Measurements from ENCODE around the gene TBC1D25.

The TBC1D25 gene

DNA sequence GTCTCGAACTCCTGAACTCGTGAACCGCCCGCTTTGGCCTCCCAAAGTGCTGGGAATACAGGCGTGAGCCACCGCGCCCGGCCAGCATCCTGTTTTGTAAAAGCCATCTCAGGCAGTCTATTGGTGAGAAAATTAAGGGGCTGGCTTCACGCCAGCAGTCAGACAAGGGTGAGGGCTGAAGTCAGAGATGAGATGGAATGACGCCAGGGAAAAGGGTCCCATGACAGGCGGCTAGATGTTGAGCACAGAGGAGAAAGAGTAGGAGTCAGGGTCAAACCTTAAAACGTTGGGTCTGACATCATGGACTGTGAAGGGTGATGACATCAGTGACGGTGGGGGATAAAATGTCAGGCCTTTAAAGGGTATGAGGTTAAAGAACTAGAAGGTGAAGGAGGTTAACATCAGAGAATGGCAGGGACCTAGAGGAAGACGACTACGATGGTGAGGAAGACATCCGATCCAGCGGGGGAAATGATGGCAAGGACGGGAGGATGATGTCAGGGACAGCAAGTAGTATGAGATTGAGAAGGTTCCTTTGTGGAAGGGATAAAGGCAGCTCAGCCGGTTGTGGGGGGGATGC is 34.3 kb downstream of the TBC1D25 start:
- peak; percentile 2 for DNase-seq

DNA sequence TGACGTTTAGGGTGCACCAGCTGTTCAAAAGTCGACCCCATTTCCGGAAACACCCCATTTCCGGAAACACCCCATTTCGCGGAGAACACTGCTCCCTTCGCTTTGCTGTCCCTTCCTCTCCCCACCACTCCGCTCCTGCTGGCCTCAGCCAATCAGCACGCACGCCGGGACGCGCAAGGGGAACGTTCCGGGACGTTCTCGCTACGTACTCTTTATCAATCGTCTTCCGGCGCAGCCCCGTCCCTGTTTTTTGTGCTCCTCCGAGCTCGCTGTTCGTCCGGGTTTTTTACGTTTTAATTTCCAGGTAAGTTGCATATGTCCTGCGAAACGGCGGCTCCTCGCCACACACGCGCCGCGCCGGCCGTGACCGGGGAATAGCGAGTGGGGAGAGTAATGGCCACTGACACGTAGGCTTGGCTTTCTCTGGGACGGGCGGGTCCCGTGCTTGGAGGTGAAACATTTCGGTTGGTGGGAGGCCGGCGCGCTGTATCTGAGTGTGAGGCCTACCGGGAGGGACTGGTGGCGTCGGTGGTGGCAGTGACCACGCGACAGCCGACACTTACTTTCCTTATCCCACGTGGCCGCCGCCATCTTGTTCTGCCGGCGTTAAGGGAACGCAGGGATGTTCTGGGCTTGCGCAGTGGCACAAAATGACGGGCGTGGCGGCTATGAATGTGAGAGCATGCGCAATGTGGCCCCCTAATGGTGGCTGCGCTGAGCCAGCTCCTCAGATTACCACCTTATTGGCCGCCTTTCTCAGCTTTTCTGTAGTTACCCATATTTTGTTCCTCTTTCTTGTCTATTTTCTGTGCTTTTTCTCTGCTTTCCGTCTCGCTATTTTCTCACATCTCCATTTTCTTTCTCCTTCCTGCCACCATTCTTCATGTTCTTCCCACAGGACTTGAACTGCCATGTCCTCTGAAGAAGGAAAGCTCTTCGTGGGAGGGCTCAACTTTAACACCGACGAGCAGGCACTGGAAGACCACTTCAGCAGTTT is 35.1 kb downstream of the TBC1D25 start, which contains the start of gene RBM3:
Gene RBM3, plus strand, starts transcription at position 215 of the 997 bp plus-strand sequence. Its CDS starts 697 bp downstream, at position 912.
- DNase-seq, result peak; percentile 88

DNA sequence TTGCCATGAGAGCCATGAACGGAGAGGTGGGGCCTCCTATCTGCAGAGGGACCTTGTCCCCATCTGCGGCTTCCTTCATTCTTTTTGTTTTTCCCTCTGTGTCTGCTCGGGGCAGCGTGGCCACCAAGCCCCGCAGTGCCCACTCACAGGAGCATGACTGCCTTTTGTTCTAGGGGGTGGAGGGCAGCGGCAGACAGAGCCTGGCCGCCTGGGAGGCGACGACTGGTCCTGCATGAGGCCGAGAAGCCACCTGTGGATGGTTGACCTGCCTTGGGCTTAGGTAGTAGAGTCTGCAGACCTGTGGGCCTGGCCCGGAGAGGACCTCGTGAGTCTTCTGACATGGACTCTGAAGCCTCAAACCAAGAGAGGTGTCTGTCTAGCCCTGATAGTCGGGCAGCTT is 36.1 kb downstream of the TBC1D25 start:
- no peak for DNase-seq

DNA sequence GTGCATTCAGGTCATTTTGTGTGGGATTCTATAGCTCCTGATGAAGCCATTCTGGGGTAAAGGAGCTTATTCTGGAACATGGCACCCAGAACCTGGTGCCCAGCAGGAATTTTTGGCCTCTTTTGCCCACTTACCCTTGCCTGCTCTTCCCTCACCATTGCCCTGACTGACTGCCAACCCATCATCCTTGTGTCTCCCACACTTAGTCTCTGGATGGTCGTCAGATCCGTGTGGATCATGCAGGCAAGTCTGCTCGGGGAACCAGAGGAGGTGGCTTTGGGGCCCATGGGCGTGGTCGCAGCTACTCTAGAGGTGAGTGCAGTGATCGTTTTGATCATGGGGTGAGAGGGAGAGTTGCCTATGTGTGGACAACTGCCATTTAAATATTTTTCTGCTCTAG is 36.6 kb downstream of the TBC1D25 start:
- DNase-seq, result peak; percentile 2

DNA sequence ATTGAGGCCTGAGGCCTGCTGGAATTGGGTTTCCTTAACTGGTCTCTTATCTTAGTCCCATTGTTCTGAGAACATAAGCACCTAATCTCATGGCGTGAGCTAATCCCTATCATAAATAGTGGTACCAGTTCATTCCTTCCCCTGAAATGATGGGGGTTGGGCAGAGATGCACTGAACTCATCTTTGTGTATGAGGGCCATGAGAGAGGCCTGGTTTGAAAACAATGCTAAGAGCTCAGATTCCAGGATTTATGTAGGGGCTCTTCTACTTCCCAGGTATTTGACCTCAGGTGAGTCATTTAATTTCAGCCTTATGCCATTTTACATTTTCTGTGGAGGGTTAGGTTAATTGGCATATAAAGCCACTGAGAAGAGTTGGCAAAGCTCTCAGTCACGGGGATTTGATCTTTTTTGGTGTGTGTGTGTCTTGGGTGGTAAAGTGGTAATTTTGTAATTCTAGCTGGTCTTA is 39.2 kb downstream of the TBC1D25 start:
- no peak for DNase-seq

DNA sequence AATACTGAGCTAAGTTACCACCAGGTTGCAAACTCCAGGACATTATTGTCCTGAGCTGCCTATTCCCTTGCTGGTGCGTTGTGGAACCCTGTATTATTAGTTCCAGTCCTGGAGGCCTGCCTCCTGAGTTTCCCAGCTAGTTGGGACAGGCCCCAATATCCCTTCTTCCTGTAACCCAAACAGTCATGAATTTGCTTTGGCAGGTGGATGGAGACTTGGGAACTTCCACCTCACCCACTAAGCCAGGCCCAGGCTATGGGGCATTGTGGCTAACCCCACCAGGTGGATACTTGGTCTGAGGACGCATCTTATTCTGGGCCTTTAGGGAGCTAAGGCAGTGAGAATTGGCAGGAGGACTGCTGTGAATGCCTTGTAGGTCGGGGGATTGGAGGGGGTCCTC is 39.7 kb downstream of the TBC1D25 start:
- no peak for DNase-seq

DNA sequence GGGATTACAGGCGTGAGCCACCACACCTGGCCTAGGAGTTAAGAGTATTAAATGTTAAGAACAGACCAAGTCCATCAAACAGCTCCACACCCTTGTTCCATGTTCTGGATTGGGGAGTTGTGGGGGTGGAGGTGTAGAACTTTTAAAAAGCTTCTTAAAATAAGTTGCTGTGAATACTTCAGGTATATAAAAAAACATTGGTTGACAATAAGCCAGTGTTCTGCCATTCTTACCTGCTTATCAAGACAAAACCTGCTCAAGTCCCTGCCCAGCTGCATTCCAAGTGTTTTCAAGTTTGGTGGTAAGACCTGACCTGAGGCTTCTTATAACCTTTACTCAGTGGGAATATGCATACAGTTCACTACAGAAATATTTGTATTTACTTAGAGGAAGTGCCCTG is 41.1 kb downstream of the TBC1D25 start:
- DNase-seq, result no peak

DNA sequence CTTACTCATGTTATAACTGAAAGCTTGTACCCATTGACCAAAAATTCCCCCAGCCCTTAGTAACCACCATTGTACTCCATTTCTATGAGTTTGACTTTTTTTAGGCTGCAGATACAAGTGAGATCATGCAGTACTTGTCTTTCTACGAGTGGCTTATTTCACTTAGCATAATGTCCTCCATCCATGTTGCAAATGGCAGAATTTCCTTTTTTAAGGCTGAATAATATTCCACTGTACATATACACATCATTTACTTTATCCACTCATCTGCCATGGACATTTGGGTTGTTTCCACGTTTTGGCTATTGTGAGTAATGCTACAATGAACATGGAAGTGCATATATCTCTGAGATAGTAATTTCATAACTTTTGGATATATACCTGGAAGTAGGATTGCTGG is 45.2 kb downstream of the TBC1D25 start:
- DNase-seq, result no peak

DNA sequence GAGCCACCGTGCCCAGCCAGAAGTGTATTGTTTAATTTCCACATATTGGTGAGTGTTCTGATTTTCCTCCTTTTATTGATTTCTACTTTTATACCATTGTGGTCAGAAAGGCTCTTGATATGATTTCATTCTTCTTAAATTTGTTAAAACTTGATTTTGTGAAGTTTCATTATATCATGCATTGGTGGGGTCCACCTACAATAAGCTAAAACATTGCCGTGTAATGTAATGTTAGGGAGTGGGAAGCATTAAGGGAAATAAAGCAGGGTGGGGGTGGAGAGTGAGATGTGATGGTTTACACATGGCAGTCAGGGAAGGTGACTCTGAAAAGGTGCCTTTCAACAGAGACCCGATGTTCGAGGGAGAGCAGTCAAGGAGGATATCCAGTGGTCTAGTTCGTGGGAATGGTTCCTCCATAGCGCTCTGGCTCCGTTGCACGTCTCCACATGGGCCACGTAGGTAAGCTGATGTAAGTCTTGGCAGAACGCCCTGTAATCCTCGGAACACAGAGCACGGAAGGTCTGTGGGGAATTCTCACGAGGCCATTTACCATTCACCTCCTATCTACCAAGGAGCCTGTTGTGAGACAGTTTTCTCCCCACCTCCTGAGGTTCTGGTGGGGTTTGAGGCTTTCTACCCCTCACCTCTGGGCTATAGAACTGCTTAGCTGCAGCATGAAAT is 50.1 kb downstream of the TBC1D25 start:
- no peak for DNase-seq

DNA sequence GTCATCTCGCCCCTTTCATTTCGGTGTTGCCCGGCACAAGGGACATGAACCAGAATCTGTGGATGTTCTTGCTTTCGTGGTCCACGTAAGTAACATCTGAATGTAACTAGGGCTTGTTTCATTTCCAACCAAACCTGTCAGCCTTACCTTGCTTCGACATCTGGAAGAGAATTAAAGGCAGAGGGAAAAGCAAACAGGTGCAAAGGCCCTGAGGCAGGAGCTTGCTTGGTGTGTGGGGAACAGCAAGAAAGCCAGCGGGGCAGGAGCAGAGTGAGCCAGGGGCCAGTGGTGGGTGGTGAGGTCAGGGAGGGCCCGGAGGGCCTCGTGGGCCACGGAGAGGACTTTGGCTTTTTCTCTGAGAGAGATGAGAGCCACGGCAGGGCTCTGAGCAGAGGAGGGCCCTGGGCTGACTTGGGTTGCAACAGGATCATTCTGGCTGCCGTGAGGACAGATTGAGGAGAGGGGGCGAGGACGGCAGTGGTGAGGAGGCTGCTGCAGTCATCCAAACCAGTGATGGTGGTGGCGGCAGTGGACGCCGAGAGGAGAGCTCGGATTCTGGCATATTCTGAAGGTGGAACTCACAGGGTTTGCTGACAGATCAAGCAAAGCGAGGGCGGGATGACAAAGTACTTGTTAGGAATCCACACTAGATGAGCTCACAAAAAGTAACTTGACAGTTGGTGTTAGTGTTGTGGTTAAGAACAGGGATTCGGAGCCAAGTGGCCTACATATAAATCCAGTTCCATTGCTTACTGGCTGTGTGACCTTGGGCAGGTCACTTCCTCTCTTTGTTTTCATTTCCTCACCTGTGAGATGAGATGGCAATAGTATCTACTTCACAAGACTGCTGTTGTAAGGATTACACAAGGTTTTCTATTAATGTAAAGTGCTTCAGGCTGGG is 50.9 kb downstream of the TBC1D25 start:
- DNase-seq, result no peak

DNA sequence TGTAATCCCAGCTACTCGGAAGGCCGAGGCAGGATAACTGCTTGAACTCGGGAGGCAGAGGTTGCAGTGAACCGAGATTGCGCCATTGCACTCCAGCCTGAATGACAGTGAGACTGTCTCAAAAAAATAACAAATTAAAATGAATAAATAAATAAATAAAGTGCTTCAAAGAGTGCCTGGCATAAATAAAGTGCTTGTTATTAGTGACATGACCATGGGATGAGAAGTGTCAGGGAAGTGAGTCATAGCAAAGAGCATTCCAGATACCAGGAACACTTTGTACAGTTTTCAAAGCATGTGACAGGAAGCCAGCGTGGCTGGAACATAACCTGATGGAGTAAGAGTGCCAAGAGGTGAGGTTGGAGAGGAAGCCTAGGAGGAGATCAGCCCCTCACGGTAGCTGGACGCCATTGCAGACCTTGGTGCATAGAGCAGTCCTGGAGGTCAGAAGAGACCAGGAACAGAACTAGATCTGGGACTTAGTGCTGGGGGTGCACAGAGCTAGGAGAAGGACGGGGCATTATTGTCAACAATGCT is 51.8 kb downstream of the TBC1D25 start:
- DNase-seq, result no peak

DNA sequence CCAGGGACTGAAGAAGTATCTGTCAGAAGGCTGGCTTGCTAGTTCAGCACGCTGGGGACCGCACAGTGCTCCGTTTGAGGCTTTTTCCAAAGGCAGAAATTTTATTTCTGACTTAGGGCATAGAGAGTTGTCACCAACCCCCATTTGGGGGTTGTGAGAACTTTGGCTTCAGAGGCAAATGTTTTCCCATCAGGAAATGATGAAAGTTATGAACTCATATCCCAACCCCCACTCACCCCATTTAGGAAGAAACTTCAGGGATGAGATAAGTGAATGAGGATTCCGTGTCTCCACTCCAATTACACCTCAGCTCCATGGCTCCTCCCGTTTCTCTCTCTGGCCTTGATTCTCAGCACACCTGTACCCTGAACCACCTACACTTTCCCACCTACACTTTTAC is 53.5 kb downstream of the TBC1D25 start:
- no peak for DNase-seq

DNA sequence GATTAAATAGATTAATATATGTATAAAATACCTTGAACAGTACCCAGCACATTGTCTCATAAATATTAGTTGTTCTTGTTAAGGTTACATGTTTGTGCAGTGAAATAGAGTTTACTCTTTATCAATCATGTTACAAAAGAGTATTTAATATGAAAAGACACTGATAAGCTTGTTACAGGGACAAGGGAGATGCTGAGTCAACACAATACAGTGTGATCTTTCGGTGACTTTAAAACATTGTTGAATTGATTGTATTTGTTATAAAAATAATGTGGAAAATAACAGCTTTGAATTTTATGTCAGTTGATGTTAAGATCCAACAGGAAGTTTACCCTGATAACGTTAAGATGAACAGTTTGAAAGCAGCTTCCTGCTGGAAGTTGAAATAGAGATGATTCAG is 56.4 kb downstream of the TBC1D25 start:
- DNase-seq, result no peak

DNA sequence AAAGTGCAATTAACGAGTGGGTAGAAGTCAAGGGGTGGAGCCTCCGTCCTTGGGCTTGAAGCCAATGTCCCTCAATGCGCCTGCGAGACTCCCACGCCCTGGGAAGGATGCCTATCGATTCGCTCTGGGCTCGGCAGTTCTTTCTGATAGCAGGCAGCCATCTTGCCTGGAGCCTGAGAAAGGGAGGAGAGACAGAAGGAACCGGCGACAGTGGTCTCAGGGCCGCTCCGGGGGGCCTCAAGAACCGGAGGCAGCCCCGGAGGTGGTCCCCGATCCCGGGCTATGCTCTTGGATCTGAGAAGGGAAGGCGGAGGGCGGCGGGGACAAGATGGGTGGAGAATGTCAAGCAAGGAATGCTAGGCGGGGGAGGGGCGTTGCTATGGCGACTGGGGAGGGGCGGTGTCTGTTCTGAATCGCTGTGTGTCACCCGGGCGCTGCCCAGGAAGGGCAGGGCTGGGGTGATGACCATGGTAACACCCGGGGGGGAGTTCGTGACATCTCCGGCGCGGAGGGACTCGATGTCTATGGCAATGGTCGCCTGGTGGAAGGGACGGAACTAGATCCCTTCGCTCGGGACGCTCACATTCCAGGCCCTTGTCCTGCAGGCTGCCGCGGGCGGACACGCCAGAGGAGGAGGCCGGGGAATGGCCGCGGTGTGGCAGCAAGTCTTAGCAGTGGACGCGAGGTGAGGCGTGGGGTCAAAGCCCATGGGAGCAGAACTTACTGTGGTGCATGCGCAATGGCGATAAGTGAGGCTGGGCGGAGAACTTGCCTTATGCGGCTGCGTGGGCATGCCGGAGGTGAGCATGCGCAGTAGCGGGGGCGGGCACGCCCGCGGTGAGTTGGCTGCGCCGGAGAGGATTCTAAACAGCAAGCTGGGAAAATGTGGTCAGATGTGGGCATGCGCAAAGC is 58.1 kb downstream of the TBC1D25 start, which contains the start of gene WDR13:
Gene WDR13, plus strand, starts transcription at position 140 of the 912 bp plus-strand sequence. Its CDS starts 505 bp downstream, at position 645.
- DNase-seq, result peak; percentile 85

DNA sequence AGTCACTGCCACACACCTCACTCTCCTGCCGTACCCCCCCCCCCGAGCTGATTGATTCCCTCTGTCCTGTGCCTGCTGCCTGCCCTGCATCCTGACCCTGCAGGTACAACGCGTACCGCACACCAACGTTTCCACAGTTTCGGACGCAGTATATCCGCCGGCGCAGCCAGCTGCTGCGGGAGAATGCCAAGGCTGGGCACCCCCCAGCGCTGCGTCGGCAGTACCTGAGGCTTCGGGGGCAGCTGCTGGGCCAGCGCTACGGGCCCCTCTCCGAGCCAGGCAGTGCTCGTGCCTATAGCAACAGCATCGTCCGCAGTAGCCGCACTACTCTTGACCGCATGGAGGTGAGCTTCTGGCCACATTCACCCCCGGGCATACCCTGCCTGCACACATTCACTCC is 59.1 kb downstream of the TBC1D25 start:
- no peak for DNase-seq

DNA sequence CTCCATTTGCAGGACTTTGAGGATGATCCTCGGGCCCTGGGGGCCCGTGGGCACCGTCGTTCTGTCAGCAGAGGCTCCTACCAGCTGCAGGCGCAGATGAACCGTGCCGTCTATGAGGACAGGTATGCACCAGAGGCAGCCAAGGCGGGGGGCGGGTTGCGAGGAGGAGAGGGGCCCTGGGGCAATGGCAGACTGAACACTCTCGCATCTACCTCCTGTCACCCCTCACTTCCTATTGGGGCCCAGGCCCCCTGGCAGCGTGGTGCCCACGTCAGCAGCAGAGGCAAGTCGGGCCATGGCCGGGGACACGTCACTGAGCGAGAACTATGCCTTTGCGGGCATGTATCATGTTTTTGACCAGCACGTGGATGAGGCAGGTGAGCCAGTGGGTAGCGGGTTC is 59.8 kb downstream of the TBC1D25 start:
- no peak for DNase-seq

DNA sequence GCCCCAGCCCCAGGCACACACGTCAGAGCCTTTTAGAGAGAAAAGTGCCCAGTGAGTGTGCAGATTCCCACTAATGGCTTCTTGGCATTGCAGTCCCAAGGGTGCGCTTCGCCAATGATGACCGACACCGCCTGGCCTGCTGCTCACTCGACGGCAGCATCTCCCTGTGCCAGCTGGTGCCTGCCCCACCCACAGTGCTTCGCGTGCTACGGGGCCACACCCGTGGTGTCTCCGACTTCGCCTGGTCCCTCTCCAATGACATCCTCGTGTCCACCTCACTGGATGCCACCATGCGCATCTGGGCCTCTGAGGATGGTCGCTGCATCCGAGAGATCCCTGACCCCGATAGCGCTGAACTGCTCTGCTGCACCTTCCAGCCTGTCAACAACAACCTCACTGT is 60.7 kb downstream of the TBC1D25 start:
- DNase-seq, result no peak

DNA sequence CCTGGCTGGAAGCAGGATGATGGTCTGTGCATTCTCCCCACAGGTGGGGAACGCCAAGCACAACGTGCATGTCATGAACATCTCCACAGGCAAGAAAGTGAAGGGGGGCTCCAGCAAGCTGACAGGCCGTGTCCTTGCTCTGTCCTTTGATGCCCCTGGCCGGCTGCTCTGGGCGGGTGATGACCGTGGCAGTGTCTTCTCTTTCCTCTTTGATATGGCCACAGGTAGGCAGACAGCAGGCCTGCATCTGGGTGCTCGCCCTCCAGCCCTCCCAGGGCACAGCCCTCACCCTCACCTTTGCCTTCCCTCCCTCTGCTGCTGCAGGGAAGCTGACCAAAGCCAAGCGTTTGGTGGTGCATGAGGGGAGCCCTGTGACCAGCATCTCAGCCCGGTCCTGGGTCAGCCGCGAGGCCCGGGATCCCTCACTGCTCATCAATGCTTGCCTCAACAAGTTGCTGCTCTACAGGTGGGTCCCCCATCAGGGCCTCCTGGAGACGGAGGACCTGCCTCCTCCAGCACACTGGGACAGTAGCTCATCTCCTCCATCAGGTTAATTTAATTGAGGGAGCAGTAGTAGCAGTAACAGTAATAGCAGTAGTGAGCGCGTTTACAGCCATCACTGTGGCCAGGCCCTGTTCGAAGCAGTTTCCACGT is 62.4 kb downstream of the TBC1D25 start:
- no peak for DNase-seq

DNA sequence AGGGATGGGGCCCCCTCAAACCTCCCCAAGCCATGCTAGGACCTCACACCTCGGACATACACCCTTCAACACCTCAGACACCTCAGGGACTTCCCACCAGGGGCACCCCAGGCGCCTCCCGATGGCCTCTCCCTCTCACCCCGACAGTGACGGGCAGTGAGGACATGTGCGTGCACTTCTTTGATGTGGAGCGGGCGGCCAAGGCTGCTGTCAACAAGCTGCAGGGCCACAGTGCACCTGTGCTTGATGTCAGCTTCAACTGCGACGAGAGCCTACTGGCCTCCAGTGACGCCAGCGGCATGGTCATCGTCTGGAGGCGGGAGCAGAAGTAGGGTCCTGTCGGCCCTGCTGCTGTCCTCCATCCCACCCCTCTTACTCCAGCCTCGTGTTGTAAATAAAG is 65.2 kb downstream of the TBC1D25 start:
- no peak for DNase-seq

DNA sequence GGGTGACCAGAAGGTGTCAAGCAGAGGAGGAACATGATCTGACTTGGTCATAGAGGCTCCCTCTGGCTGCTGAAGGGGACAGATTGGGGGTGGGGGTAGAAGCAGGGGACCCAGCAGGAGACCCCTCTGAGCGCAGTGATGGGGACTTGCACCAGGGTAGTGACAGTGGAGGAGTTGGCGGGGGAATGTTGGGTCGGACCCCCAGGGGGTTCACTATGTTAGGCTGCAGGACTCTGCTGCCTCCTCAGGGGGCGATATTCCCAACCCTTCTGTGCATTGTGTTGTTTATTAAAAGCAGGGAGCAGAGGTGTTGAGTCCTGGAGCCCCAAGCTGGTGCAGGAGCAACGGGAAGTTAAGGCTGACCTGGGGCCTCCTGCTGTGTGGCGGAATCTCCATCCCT is 66.6 kb downstream of the TBC1D25 start:
- DNase-seq, result no peak
